Measurements from ENCODE around the gene PRSS27. TPM values are rescaled to one million over a fixed set of nuclear protein-coding genes. Genes with fewer than 3 reads are reported as not detected.

The PRSS27 gene
- total and polyA plus RNA-seq, 2 of the 8 experiments (the other 6 are each of a cell fraction or from before 2014, with no cell fraction given), result 1.3 to 7.5 TPM

DNA sequence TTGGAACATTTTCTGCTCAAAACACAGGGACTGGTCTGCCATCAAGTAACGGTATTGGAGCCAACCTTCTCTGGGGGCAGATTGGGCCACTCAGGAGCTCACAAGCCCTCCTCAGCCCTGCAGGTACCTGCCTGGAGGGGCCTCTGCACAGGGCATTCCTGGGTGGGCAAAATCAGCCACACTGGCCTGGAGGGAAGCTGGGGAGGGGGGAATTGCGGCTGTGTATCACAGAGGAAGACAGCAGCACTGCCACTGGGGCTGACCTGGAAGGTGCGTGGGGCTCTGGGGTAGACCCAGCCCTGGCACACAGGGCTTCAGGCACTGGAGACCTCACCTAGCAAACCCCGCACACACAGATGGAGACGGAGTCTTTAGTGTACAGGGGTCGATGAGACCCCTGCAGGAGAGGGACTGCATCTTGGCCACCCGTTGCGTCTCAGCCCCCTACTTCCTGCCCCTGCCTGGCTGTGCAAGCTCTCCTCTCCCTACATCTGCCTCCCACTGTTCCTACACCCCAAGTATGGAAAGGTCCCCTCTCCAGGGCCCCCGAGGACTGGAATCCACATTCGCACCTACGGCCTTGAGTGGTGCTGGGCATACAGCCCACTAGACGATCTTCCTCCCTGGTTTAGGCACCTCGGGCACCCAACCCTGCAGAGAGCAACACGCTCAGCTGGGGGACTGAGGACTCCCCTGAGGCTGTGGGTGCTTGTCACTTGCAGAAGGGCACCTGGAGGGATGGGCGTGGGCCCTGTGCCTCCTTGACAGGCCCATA lies 25.3 kb upstream of the PRSS27 start (continued):
- TF ChIP-seq ASH2L (IDR thresholded peaks at IDR 0.05; ENCODE audit: low read length), result no peak
- TF ChIP-seq FOSL1 (IDR thresholded peaks at IDR 0.05; ENCODE audit: insufficient read depth, low read depth, low read length), result no peak
- no peak for TF ChIP-seq POLR2AphosphoS5 (IDR thresholded peaks at IDR 0.05; ENCODE audit: low read depth, low read length)
